ENCODE data around the gene HHLA2. TPM values are rescaled to one million over a fixed set of nuclear protein-coding genes. Genes with fewer than 3 reads are reported as not detected.

HHLA2 gene
- total RNA-seq, 2 donors from 2014 or later = 2.1 TPM; not detected in 1

DNA sequence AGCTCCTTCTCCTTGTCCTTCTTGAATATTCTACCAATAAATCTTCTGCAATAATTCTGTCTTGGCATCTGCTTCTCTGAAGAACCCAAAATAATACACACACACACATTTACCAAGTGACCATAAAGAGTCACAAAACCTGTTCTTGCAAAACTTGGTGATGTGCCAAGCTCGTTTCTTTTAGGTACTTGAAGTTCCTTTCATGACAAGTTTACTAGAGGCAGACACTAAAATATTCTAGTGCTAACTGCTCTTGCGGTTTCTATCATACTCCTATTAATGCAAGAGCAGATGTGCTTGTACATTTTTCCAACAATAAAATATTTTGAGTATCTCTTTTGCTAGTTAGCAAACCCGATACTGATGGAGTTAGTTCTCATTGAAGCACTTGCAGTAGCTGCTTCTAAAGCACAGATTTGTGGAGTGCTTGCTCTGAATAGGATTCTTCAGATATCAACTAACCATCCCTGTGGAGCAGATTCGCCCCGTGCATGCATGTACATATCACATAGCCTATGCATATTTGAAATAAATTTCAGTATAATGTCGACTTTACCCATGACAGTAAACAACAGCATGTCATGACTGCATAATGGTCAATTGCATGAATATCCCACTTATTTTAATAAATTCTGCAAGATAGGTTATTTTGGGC, 23.2 kb downstream of the HHLA2 start:
- intact Hi-C loops (cut with DNase I) = no loop called here
- DNase-seq (peak; percentile 68 to 83 (median 76)), ATAC-seq (peak; percentile 63)
- Histone ChIP-seq H3K36me3 (replicated peaks in 1 of 2; ENCODE audit: insufficient read depth in 1 of 2, low read depth in 2 of 2) (no peaks in the 10 kb centered on the region), H3K4me1 (peaks cover 45% of the 10 kb centered on the region), H3K27me3 (no peaks in the 10 kb centered on the region), H3K4me3 (no peak overlapping the region), H3K9me3 (no peaks in the 10 kb centered on the region), H3K27ac (peak overlapping the region in 1 of 4 donors; percentile 28)
- WGBS, 2 donors = 44 to 47% methylated on average over 6 of the region's 6 CpGs
- TF ChIP-seq POLR2A (IDR thresholded peaks at IDR 0.05) = no peak
- TF ChIP-seq, protein P1, sequence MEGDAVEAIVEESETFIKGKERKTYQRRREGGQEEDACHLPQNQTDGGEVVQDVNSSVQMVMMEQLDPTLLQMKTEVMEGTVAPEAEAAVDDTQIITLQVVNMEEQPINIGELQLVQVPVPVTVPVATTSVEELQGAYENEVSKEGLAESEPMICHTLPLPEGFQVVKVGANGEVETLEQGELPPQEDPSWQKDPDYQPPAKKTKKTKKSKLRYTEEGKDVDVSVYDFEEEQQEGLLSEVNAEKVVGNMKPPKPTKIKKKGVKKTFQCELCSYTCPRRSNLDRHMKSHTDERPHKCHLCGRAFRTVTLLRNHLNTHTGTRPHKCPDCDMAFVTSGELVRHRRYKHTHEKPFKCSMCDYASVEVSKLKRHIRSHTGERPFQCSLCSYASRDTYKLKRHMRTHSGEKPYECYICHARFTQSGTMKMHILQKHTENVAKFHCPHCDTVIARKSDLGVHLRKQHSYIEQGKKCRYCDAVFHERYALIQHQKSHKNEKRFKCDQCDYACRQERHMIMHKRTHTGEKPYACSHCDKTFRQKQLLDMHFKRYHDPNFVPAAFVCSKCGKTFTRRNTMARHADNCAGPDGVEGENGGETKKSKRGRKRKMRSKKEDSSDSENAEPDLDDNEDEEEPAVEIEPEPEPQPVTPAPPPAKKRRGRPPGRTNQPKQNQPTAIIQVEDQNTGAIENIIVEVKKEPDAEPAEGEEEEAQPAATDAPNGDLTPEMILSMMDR (IDR thresholded peaks at IDR 0.05) = no peak

DNA sequence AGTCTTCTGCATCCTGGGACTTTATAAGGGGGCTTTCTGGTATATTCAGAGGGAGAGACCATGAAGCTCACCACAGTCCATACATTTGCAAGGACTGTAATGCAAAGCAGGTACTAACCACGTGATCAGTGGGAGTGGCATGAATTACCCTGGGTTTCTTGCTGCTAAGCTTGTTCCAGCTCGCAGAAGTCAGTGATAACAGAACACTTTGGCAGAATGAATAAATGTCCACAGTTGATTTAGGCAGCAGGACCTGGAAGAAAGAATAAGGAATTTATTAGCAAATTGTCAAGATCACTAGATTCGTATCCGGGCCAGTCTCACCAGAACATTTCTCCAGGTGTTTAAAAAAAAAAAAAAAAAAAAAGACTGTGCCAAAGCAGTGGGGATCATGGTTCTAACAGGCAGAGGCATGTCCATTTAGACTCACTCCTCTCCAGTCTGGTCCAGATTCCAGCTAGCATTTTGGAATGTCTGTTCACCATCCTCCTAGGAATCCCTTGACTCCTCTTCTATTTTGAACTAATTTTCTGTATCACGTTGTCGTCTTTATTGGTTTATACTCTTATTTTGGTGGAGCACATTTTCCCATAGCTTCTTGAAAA, 24.5 kb downstream of the HHLA2 start:
- H3K9me3 ChIP-seq = no peaks in the 10 kb centered on the region
- DNase-seq (no peak), ATAC-seq (no peak)
- no peak overlapping the region for H3K4me3 ChIP-seq
- TF ChIP-seq, protein P1 (IDR thresholded peaks at IDR 0.05) = no peak
- no peak for TF ChIP-seq POLR2A (IDR thresholded peaks at IDR 0.05)
- intact Hi-C loops (cut with DNase I) = no loop called here
- WGBS, 2 donors = 60 to 61% methylated on average over 6 of the region's 6 CpGs
- H3K27ac ChIP-seq = no peak overlapping the region
- H3K4me1 ChIP-seq = peaks cover 33% of the 10 kb centered on the region
- H3K27me3 ChIP-seq = no peaks in the 10 kb centered on the region
- no peaks in the 10 kb centered on the region for H3K36me3 ChIP-seq (replicated peaks in 1 of 2; ENCODE audit: insufficient read depth in 1 of 2, low read depth in 2 of 2)

DNA sequence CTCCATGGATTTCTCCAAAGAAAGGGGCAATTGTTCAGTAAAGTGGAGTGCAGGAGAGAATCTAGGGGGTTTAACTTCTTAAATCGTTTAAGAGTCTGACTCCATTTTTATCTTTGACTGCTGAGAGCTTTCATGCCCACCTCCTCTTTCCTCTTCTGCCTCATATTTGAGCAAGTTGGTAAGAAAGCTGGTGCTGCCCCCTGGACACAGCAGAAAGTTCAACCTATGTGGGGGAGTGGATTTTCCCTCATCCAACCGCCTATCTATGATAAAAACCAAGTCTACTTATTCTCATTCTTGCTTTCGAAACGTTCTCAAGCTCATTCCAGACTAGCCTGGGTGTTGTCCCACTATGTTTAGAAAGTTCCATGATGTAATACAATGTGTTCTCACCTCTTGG, 26.0 kb downstream of the HHLA2 start:
- H3K36me3 ChIP-seq (replicated peaks in 1 of 2; ENCODE audit: insufficient read depth in 1 of 2, low read depth in 2 of 2) = no peaks in the 10 kb centered on the region
- no peaks in the 10 kb centered on the region for H3K9me3 ChIP-seq
- TF ChIP-seq, protein P1 (IDR thresholded peaks at IDR 0.05) = no peak
- TF ChIP-seq POLR2A (IDR thresholded peaks at IDR 0.05) = no peak
- no peak overlapping the region for H3K27ac ChIP-seq
- DNase-seq = no peak
- H3K4me3 ChIP-seq = no peak overlapping the region
- 66 to 73% methylated on average over 4 of the region's 4 CpGs for WGBS, 2 donors
- H3K27me3 ChIP-seq = no peaks in the 10 kb centered on the region
- ATAC-seq = no peak
- peaks cover 22% of the 10 kb centered on the region for H3K4me1 ChIP-seq
- intact Hi-C loops (cut with DNase I) = no loop called here

DNA sequence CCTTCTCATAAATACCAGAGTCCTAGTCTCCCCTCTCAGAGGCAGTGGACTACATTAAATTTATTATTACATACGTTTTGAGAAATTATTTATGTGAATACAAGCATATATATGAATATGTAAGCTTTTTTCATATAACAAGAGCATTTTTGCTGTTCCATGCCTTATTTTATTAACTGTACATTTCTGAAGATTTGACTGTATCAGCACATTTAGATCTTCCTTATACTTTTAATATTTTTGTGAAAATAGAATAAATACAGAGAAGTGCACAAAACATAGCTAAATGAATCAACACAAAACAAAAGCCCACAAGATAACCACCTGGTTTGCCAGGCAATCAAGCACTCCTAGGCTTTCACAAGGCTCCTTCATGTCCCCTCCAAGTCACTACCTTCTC, 27.8 kb downstream of the HHLA2 start:
- no peaks in the 10 kb centered on the region for H3K27me3 ChIP-seq
- H3K27ac ChIP-seq = no peak overlapping the region
- 56 to 74% methylated on average over 1 of the region's 1 CpG for WGBS, 2 donors
- H3K4me3 ChIP-seq = no peak overlapping the region
- TF ChIP-seq, protein P1 (IDR thresholded peaks at IDR 0.05) = no peak
- TF ChIP-seq POLR2A (IDR thresholded peaks at IDR 0.05) = no peak
- H3K4me1 ChIP-seq = peaks cover 21% of the 10 kb centered on the region
- ATAC-seq = no peak
- H3K9me3 ChIP-seq = no peaks in the 10 kb centered on the region
- intact Hi-C loops (cut with DNase I) = no loop called here
- no peaks in the 10 kb centered on the region for H3K36me3 ChIP-seq (replicated peaks in 1 of 2; ENCODE audit: insufficient read depth in 1 of 2, low read depth in 2 of 2)
- no peak for DNase-seq

DNA sequence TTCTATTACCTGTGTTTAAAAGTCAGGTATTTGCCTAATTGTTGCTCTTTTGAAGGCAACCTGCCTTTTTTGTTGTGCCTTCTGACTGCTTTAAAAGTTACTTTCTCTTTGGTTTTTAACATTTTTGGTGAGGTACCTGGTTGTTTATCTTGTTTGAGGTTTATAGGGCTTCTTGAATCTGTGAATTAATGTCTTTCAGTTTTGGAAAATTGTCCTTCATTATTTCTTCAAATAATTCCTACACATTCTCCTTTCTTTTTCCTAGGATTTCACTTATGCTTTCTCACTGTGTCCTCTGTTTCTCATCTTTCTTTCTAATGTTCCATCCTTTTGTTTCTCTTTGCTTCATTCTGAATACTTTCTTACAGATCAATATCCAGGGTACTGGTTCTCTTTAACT, 30.8 kb downstream of the HHLA2 start:
- Histone ChIP-seq H3K36me3 (replicated peaks in 1 of 2; ENCODE audit: insufficient read depth in 1 of 2, low read depth in 2 of 2) (no peaks in the 10 kb centered on the region), H3K27me3 (no peaks in the 10 kb centered on the region), H3K4me1 (peaks cover 9% of the 10 kb centered on the region), H3K27ac (no peak overlapping the region), H3K9me3 (no peaks in the 10 kb centered on the region), H3K4me3 (no peak overlapping the region)
- intact Hi-C loops (cut with DNase I) = no loop called here
- ATAC-seq = no peak
- TF ChIP-seq, protein P1 (IDR thresholded peaks at IDR 0.05) = no peak
- TF ChIP-seq POLR2A (IDR thresholded peaks at IDR 0.05) = no peak
- DNase-seq = no peak

Measured in body of pancreas (tissue), 4 donors.